GM18870 (cell line): ENCODE measurements around the gene CYP2U1.
A peak's percentile ranks its signal among the peaks of the same experiment; 100 is the strongest.
"Not testable (repeated sequence)": the region's sequence is repeated elsewhere in the genome, so short reads cannot be mapped to it uniquely, and the experiment has no call there.

Source experiments
- ATAC-seq: cut with Tn5 transposase; IDR thresholded peaks from one replicate; pipeline ENCODE4 v1.9.1; 2021; ENCODE audit warnings: moderate library complexity; ENCODE audit not compliant: unreplicated experiment

The CYP2U1 gene

GRCh38 chr4:107917500-107917899 lies 13.8 kb upstream of the CYP2U1 start:
- ATAC-seq: no peak

GRCh38 chr4:107922486-107923473 lies 8.6 kb upstream of the CYP2U1 start:
- ATAC-seq: no peak

- not testable (repeated sequence) for ATAC-seq
Measured at GRCh38 chr4:107925713-107926112, 5.6 kb upstream of the CYP2U1 start.

GRCh38 chr4:107926875-107927274 lies 4.5 kb upstream of the CYP2U1 start:
- ATAC-seq: not testable (repeated sequence)

- no peak for ATAC-seq
Measured at GRCh38 chr4:107931775-107932321, 499 bp downstream of the CYP2U1 start.

GRCh38 chr4:107935246-107935645 lies 3.9 kb downstream of the CYP2U1 start:
- no peak for ATAC-seq

GRCh38 chr4:107937040-107937439 lies 5.7 kb downstream of the CYP2U1 start:
- peak; percentile 47 for ATAC-seq

- ATAC-seq: no peak
Measured at GRCh38 chr4:107939307-107939706, 8.0 kb downstream of the CYP2U1 start.

GRCh38 chr4:107945809-107946208 lies 14.5 kb downstream of the CYP2U1 start:
- no peak for ATAC-seq

GRCh38 chr4:107950746-107951540 lies 19.6 kb downstream of the CYP2U1 start:
- ATAC-seq: no peak

GRCh38 chr4:107951551-107951950 lies 20.2 kb downstream of the CYP2U1 start:
- ATAC-seq: no peak

GRCh38 chr4:107956011-107956410 lies 24.7 kb downstream of the CYP2U1 start:
- ATAC-seq: no peak

GRCh38 chr4:107966903-107967302 lies 35.6 kb downstream of the CYP2U1 start:
- no peak for ATAC-seq

GRCh38 chr4:107967519-107967918 lies 36.2 kb downstream of the CYP2U1 start:
- not testable (repeated sequence) for ATAC-seq

- not testable (repeated sequence) for ATAC-seq
Measured at GRCh38 chr4:107967921-107968320, 36.6 kb downstream of the CYP2U1 start.

- no peak for ATAC-seq
Measured at GRCh38 chr4:107970063-107970798, 38.9 kb downstream of the CYP2U1 start.

GRCh38 chr4:107972605-107973004 lies 41.3 kb downstream of the CYP2U1 start:
- ATAC-seq: no peak

GRCh38 chr4:107974523-107974922 lies 43.2 kb downstream of the CYP2U1 start:
- no peak for ATAC-seq

- no peak for ATAC-seq
Measured at GRCh38 chr4:107977482-107977881, 46.1 kb downstream of the CYP2U1 start.

GRCh38 chr4:107977966-107978705 lies 46.8 kb downstream of the CYP2U1 start:
- no peak for ATAC-seq
